Left lung (tissue), 10 donors: ENCODE data around the gene LRPAP1. TPM values are rescaled to one million over a fixed set of nuclear protein-coding genes. Genes with fewer than 3 reads are reported as not detected.
"Not testable (repeated sequence)": the region's sequence is repeated elsewhere in the genome, so short reads cannot be mapped to it uniquely, and the experiment has no call there.

Experiments
- ATAC-seq: fragments of 200-7000 bp; cut with Tn5 transposase; one replicate; pipeline ENCODE4 v1.9.1; 2020; ENCODE audit warnings: moderate library complexity
- DNase-seq, 4 donors: peaks; one replicate each; pipeline ENCODE4 v3.0.0-alpha.2; 2013 to 2020
- H3K27ac ChIP-seq, 2 donors: fragments of 200-600 bp; sonication (generic) in 1 of 2; one replicate each; pipeline versions ENCODE4 v1.5.0 to v1.8.0; 2020 to 2021
- H3K27me3 ChIP-seq, 2 donors: fragments of 200-600 bp; sonication (generic) in 1 of 2; one replicate each; pipeline versions ENCODE4 v1.5.0 to v1.8.0; 2020 to 2021
- H3K36me3 ChIP-seq, 2 donors: fragments of 200-600 bp; sonication (generic) in 1 of 2; one replicate each; pipeline versions ENCODE4 v1.5.0 to v1.8.0; 2020 to 2021
- H3K4me1 ChIP-seq, 2 donors: fragments of 200-600 bp; one replicate each; pipeline ENCODE4 v1.8.0; 2021
- H3K4me3 ChIP-seq, 2 donors: fragments of 200-600 bp; sonication (generic) in 1 of 2; one replicate each; pipeline versions ENCODE4 v1.5.0 to v1.8.0; 2020 to 2021; ENCODE audit warnings: mild to moderate bottlenecking in 1 of 2
- H3K9me3 ChIP-seq, 2 donors: fragments of 200-600 bp; sonication (generic) in 1 of 2; one replicate each; pipeline versions ENCODE4 v1.5.0 to v1.8.0; 2020 to 2021
- CTCF ChIP-seq, 2 donors: fragments of 200-600 bp; sonication (generic) in 1 of 2; IDR thresholded peaks; one replicate each; pipeline versions ENCODE4 v1.5.0 to v1.8.0; 2021; ENCODE audit warnings: antibody characterized with exemption in 2 of 2
- intact Hi-C, 2 donors: fragments of 100-400 bp; cut with DNase I; formaldehyde crosslinking; loops; one replicate each; pipeline versions ENCODE4 v1.11.2 to v1.14.2; 2022
- polyA plus RNA-seq, 6 donors: library from polyadenylated mRNA; unstranded; fragments of 120-200 nt; gene quantifications; one replicate each; pipeline ENCODE4 v1.2.1, GENCODE V29; 2013; ENCODE audit not compliant: insufficient read length in 6 of 6
- total RNA-seq, 2 donors: library from RNA; stranded (reverse); fragmentation: NEBNext Ultra II Directional; extraction: Animal tissue kit (Norgen Biotek cat#: 25700); gene quantifications; one replicate each; pipeline ENCODE4 v1.2.1, GENCODE V29; 2021
- donor health status: DM: no; HTN: yes; CAD: no.
- donor health status: DM: no; HTN: no; CAD: no.

LRPAP1 gene
- total and polyA plus RNA-seq, 8 donors: 95.9 to 218 (median 112) TPM

GRCh38 chr4:3460926-3461325, 71.3 kb downstream of the LRPAP1 start:
- H3K27ac ChIP-seq: no peak overlapping the region
- peaks cover 0 to 4% of the 10 kb centered on the region in 2 donors for H3K9me3 ChIP-seq
- no peak for TF ChIP-seq CTCF (IDR thresholded peaks at IDR 0.05)
- intact Hi-C loops: no loop called here
- no peaks in the 10 kb centered on the region for H3K36me3 ChIP-seq
- no peak overlapping the region for H3K4me3 ChIP-seq
- ATAC-seq (no peak), DNase-seq (peak in 1 of 4 donors; percentile 63)
- H3K27me3 ChIP-seq: peaks cover 6 to 47% of the 10 kb centered on the region in 2 donors
- H3K4me1 ChIP-seq: peaks cover 3 to 4% of the 10 kb centered on the region in 2 donors

DNA sequence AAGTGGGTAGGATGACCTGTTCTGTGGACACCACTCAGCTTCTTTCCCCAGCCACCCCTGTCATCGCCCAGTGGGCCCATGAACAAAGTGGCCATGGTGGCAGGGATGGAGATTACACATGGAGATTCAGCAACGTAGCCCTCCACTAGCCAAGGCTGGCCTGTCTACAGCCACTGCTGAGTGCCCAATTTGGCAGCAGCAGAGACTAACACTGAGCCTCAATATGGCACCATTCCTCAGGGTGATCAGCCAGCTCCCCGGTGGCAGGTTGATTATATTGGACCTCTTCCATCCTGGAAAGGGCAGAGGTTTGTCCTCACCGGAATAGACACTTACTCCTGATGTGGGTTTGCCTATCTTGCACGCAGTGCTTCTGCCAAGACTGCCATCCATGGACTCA, 73.1 kb downstream of the LRPAP1 start:
- H3K27ac ChIP-seq, H3K36me3 ChIP-seq, H3K4me1 ChIP-seq, H3K4me3 ChIP-seq, ATAC-seq, intact Hi-C loops: not testable (repeated sequence)
- Histone ChIP-seq H3K27me3 (peaks cover 6 to 29% of the 10 kb centered on the region in 2 donors), H3K9me3 (peaks cover 0 to 19% of the 10 kb centered on the region in 2 donors)
- DNase-seq: peak in 1 of 4 donors; percentile 18

DNA sequence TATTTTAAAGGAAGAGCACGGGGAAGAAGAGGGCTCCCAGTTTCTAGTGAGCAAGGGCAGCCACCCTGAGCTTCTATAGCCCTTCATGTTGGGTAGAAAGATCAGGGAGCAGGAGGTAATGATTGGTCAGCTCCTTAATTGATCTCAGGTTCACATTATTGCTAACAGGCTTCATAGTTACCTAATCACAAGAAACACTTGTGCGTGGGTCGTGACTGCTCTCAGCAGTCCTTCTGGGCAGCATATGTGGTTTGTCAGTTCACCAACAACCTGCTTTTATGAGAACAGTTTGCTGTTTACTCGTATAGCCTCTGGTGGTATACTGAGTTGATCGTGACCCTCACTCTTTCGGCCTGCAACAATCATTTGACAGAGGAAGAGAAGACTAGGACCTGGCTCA, 73.9 kb downstream of the LRPAP1 start:
- Histone ChIP-seq H3K4me1 (peaks cover under 1% of the 10 kb centered on the region in 2 donors), H3K9me3 (peaks cover 0 to 19% of the 10 kb centered on the region in 2 donors), H3K27ac (no peak overlapping the region), H3K36me3 (no peaks in the 10 kb centered on the region), H3K27me3 (peaks cover under 1 to 21% of the 10 kb centered on the region in 2 donors), H3K4me3 (no peak overlapping the region)
- DNase-seq (no peak), ATAC-seq (no peak)
- TF ChIP-seq CTCF (IDR thresholded peaks at IDR 0.05): no peak
- intact Hi-C loops: no loop called here

DNA sequence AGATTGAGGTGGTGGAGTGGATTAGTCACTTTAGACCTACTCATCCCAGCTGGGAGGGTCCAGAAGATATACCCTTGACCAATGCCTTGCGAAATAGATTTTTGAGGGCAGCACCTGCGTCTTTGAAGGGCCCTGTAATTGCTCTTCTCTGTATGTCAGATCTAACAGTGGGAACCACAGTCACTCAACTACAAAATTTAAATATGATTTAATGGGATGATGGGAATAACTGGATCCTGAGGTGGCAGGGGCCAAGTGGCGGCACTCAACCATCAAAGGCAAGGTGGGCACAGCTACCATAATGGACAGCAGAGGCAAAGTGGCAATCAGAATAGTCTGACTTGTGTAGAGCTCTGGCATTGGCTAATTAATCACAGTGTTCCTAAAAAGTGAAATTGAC, 76.6 kb downstream of the LRPAP1 start:
- ATAC-seq, H3K27me3 ChIP-seq, H3K4me1 ChIP-seq, DNase-seq, H3K4me3 ChIP-seq, H3K36me3 ChIP-seq, intact Hi-C loops, H3K27ac ChIP-seq: not testable (repeated sequence)
- peaks cover 0 to 19% of the 10 kb centered on the region in 2 donors for H3K9me3 ChIP-seq

Other genes starting within 250 kb of the LRPAP1 start
- 10 to 100 TPM; 28.2 to 30.4 TPM for gene RGS12, start 239.4 kb downstream of the LRPAP1 start, total RNA-seq
- 10 to 100 TPM; 59.0 to 80.7 (median 70.4) TPM for gene RGS12, start 239.4 kb downstream of the LRPAP1 start, polyA plus RNA-seq
- under 1 TPM in 1 of 2 donors, not detected in 1; 0.32 TPM for gene HGFAC, start 90.5 kb downstream of the LRPAP1 start, total RNA-seq
- gene HGFAC, start 90.5 kb downstream of the LRPAP1 start, polyA plus RNA-seq: 1 to 10 TPM in 2 of 6 donors, under 1 TPM in 4; 0.56 to 1.5 (median 0.77) TPM
- gene DOK7, start 69.1 kb downstream of the LRPAP1 start, total RNA-seq: 1 to 10 TPM; 1.6 to 6.3 TPM
- gene DOK7, start 69.1 kb downstream of the LRPAP1 start, polyA plus RNA-seq: 1 to 10 TPM in 3 of 6 donors, under 1 TPM in 3; 0.28 to 1.5 (median 0.95) TPM
- 1 to 10 TPM; 1.4 to 3.2 TPM for gene ADRA2C, start 234.0 kb upstream of the LRPAP1 start, total RNA-seq
- gene ADRA2C, start 234.0 kb upstream of the LRPAP1 start, polyA plus RNA-seq: 1 to 10 TPM in 1 of 6 donors, under 1 TPM in 5; 0.63 to 1.1 (median 0.74) TPM